Hematopoietic multipotent progenitor cell treated with erythropoietin and hydrocortisone succinate and interleukin-3 and kit ligand, for 15 days (in vitro differentiated cells): Measurements from ENCODE around the gene RASAL3.

ENCODE experiments used
- DNase-seq: peaks from one replicate; pipeline ENCODE4 v3.0.0-alpha.2; 2015; ENCODE audit warnings: low spot score

Gene RASAL3

GRCh38 chr19:15448778-15449619 lies 15.3 kb downstream of the RASAL3 start:
- DNase-seq = no peak

- no peak for DNase-seq
Measured at GRCh38 chr19:15448044-15448777, 16.1 kb downstream of the RASAL3 start.

DNA sequence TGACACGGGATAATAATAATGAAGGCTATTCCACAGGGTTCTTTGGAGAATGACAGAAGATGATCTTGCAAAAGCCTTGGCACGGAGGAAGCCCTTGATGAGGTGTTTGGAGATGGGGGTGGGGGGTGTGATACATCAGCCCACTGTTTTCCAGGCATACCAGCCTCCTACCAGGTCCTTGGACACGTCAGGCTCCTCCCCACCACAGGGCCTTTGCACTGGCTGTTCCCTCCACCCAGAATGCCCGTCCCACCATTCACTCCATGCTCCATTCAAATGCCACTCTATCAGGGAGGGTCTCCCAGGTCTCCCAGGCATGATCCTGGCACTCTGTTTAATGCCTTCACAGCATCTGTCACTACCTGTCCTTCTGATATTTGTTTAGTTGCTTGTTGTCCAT lies 17.3 kb downstream of the RASAL3 start:
- DNase-seq = no peak

GRCh38 chr19:15445807-15446376 lies 18.5 kb downstream of the RASAL3 start:
- no peak for DNase-seq

GRCh38 chr19:15445227-15445605 lies 19.1 kb downstream of the RASAL3 start:
- no peak for DNase-seq

GRCh38 chr19:15444505-15445226 lies 19.7 kb downstream of the RASAL3 start:
- no peak for DNase-seq

DNA sequence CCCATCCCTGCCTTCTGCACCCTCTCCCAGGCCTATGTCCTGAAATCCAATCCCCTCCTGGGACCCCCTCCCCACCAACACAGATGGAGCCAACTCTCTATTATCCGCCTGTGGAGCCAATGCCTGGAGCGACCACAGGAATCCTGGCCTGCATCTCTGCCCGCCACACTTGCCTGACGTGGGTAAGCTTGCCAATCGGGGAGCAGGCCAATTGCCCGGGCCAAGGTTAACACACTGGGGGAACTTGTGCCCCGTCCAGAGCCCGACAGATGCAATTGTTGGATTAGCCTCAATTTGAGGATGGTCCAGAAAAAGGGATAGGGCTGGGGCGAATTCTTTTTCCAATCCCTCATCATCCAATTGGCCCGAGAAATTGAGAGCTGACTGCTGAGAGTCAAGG lies 20.5 kb downstream of the RASAL3 start:
- no peak for DNase-seq

GRCh38 chr19:15443325-15443724 lies 21.0 kb downstream of the RASAL3 start:
- DNase-seq = no peak

DNA sequence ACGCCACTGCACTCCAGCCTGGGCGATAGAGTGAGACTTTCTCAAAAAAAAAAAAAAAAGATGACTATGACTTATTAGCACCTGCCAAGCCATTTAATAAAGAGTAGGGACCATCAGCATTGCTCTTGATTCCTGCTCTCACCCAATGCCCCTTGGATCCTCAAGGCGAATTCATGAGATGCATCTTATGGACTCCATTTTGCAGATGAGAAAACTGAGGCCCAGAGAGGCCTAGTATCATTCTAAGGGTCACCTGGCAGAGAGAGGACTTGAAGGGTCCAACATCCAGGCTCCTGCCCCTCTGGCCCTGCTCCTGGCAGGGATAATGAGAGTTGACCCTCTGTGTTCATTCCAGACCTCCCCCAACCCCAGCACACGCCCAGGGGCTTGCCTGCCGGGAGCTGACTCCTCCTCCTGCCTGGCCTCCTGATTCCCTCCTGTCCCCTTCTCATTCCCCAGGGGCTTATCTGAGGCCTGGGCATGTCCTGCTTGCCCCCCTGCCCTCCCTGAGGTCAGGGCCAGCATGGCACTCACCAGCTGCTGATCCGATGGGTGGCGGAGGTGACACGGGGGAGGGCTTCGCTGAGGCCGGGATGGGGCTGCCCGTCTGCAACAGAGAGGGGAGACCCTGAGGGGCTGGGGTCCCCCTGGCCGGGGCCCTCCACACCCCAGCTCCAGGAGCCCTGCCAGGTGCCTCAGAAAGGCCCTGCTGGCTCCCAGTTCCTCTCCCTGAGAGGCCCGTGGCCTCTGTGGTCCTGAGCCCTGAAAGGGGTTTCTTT lies 22.0 kb downstream of the RASAL3 start:
- DNase-seq = no peak

DNA sequence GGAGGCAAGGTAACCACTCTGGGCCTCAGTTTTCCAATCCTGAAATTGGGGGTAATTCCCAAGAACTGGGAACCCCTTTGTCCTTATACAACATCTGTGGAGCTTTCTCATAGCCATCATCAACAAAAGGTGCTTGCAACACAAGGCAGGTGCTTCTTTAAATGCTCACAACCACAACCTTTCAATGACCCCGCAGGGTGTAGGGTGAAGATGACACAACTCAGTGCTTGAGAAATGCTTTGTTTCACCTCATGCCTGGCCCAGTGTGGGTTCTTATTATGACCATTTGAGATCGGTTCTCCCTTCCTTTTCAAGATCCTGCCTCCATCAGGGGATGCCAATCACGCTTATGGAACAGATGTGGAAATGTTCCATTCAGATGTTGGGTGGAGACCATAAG lies 23.0 kb downstream of the RASAL3 start:
- no peak for DNase-seq

DNA sequence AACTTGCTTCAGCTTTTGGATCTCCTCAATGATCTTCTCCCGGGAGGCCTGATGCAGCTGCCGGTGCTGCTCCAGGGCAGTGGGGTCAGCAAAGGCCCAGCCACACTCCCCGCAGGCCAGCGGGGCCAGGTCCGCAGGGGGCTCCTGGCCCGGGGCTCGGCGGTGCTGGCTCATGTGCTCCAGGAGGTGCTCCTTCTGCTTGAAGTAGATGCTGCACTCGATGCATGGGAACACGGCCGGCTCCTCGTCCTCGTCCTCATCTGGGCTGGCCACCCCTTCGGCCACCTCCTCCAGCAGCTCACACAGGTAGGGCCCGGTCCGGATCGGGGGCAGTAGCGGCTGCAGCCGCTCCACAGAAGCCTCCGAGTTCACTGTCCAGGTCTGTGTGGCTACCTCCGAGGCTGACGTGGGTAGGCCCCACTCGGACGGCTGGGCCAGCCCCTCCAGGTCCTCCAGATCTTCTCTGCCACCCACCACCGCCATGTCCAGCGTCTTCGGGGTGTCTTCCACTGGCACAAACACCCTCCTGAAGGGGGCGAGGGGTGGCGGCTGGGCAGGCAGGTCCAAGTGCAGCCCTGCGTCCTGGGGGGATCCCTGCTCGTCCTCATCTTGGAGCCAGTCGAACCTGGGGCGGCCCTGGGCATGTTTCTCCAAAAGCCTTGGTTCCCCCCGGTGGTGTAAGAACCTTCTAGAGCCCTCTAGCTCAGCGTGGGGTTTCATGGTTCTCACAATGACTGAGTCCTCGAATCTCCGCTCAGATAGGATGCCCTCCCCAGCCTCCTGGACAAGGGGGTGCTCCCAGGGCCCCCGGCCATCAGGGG lies 24.3 kb downstream of the RASAL3 start:
- no peak for DNase-seq

DNA sequence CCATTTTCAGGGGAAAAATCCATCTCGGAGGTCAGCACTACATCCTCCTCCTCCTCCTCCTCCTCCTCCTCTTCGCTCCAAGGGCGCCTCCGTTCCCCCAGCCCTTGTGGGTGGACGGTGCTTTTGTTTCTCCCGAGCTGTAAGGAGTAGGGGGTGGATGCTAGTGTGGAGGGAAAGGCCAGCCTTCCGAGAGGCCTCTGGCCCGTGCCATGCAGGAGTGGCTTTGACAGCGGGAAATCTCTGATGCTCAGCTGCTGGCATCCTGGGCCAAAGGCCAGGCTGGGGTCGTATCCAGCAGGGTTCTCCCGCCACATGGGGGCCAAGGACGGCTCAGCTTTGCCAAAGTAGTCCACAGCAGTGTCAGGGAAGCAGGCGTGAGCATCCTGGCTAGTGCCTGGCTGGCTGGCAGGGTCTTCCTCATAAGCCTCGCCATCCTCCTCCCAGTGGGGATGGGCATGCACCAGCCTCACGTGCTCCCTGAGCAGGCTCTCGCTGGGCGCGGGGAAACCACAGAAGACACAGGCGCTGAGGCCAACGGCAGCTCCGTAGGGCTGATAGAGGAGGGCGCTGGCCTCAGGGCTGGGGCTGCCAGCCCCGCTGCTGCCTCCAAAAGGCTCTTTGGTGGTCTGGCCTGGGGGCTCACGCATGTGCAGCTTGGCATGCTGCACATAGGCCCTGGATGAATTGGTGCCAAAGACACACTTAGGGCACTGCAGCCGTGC lies 25.1 kb downstream of the RASAL3 start:
- DNase-seq = no peak

DNA sequence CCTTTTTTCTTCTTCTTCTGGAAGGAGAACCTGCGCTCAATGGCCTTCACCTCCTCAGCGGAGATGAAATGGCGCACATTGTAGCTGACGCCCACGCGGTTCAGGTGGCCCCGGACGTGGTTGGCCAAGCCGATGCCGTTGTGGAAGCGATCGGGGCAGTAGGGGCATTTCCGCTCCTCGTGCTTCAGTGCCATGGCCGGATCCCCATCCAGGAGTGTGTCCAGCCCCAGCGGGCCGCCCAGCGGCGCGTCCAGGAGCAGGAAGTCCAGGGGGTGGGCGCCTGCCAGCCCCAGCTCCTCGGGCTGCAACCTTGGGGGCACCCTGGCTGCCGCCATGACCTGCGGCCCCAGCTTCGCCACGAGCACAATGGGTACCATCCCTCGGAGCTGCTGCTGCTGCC lies 25.8 kb downstream of the RASAL3 start:
- no peak for DNase-seq

DNA sequence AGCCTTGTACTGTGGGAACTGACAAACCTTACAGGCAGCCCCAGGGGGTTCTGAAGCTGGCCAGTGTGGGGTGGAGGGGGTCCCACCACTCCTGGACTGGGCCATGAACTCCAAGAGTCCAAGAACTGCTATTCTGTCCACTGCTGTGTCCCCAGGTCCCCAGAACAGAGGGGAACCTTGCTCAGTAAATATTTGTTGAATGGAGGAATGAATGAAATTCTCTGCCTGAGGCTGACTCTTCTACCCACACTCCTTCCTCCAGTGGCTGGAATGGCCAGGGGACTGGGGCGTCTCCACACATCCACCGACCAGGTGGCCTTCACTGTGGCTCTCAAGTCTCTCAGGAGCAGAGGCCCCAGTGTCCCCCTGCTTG lies 26.2 kb downstream of the RASAL3 start:
- no peak for DNase-seq

- no peak for DNase-seq
Measured at GRCh38 chr19:15437355-15438123, 26.8 kb downstream of the RASAL3 start.

DNA sequence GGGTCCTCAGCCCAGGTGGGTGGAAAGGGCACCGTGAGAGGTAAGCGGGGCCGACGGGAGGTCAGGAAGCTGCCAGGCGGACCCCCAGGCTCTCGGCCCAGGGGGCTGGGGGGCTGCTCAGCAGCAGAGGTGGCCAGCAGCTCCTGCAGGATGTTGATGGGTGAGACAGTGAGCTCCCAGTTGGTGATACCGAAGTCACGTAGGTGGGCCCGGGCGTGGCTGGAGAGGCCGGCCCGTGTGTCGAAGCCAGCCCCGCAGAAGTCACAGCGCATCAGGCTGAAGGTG lies 27.6 kb downstream of the RASAL3 start:
- no peak for DNase-seq

- no peak for DNase-seq
Measured at GRCh38 chr19:15436012-15436825, 28.1 kb downstream of the RASAL3 start.

DNA sequence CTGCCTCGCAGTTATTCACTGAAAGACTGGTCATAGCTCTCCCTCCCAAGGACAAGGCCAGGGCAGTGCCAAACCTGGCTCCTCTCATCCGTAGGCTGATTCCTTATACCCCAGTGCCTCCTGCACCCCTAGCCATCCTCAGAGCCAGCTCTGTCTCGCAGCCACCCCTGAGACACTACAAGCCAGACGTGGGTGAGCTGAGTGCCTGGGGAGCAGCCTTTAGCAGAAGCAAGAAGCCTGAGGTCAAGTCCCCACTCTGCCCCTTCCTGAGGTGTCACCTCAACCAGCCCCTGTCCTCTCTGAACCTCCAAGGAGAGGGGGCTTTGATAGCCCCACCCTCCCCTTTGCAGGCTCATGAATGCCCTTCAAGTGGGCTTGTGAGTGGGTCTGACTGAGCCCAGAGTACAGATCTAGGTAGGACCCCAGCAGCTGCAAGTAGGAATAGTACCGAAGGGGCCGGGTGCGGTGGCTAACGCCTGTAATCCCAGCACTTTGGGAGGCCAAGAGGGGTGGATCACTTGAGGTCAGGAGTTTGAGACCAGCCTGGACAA lies 30.8 kb downstream of the RASAL3 start:
- no peak for DNase-seq
